Activated T-cell treated with anti-CD3 and anti-CD28 coated beads, Interleukin-2, amount 50 U/mL, for 24 hours (primary cell): ENCODE results near the gene DEPDC1B.
"Not testable (repeated sequence)": the region's sequence is repeated elsewhere in the genome, so short reads cannot be mapped to it uniquely, and the experiment has no call there.

ENCODE experiments used
- DNase-seq: peaks from one replicate; pipeline ENCODE4 v3.0.0-alpha.2; 2020
- H3K27ac Mint-ChIP-seq: 2 replicates; pipeline ENCODE4 v1.8.0; 2020; ENCODE audit warnings: mild to moderate bottlenecking, mixed read lengths
- H3K27me3 Mint-ChIP-seq: 2 replicates; pipeline ENCODE4 v1.8.0; 2020; ENCODE audit warnings: mixed read lengths
- H3K36me3 Mint-ChIP-seq: 2 replicates; pipeline ENCODE4 v1.8.0; 2020; ENCODE audit warnings: low read depth, mixed read lengths
- H3K4me1 Mint-ChIP-seq: 2 replicates; pipeline ENCODE4 v1.8.0; 2020; ENCODE audit warnings: low read depth, mixed read lengths
- H3K4me3 Mint-ChIP-seq: 2 replicates; pipeline ENCODE4 v1.8.0; 2020; ENCODE audit warnings: mild to moderate bottlenecking, moderate library complexity, mixed read lengths
- H3K9me3 Mint-ChIP-seq: 2 replicates; pipeline ENCODE4 v1.8.0; 2020; ENCODE audit warnings: mixed read lengths

Gene DEPDC1B

DNA sequence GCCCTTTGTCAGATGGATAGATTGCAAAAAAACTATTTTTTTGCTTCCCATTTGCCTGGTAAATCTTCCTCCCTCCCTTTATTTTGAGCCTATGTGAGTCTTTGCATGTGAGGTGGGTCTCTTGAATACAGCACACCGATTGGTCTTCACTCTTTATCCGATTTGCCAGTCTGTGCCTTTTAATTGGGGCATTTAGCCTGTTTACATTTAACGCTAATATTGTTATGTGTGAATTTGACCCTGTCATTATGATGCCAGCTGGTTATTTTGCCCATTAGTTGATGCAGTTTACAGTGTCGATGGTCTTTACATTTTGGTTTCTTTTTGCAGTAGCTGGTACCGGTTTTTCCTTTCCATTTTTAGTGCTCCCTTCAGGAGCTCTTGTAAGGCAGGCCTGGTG lies 13.0 kb upstream of the DEPDC1B start:
- Mint-ChIP-seq H3K27ac (no peak overlapping the region), H3K27me3 (peaks cover 39% of the 10 kb centered on the region), H3K4me3 (no peak overlapping the region), H3K36me3 (no peaks in the 10 kb centered on the region), H3K9me3 (peaks cover 5% of the 10 kb centered on the region), H3K4me1 (no peaks in the 10 kb centered on the region)
- DNase-seq: no peak

DNA sequence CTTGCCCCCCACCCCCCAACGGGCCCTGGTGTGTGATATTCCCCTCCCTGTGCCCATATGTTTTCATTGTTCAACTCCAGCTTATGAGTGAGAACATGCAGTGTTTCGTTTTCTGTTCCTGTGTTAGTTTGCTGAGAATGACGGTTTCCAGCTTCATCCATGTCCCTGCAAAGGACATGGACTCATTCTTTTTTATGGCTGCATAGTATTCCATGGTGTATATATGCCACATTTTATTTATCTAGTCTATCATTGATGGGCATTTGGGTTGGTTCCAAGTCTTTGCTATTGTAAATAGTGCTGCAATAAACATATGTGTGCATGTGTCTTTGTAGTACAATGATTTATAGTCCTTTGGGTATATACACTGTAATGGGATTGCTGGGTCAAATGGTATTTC lies 11.9 kb upstream of the DEPDC1B start:
- H3K4me1 Mint-ChIP-seq, H3K9me3 Mint-ChIP-seq, H3K4me3 Mint-ChIP-seq, H3K27ac Mint-ChIP-seq, H3K36me3 Mint-ChIP-seq, DNase-seq: not testable (repeated sequence)
- H3K27me3 Mint-ChIP-seq: peaks cover 32% of the 10 kb centered on the region

DNA sequence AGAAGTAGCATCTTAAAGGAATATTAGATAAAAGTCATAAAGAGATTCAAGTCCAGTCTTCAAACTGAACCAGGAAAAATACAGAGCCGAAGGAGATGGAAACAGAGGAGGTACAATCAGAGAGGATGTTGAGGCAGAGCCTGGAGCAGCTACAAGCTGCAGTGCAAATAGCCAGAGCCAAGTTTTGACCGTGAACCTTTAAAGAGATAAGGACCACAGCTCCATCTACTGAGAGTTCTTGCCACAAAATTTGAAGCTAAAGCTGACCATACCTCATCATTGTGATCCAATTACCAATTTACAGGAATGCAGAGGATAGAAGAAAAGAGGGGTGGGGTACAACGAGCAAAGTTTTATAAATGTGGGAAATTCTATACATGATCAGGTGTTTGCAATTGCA lies 10.4 kb upstream of the DEPDC1B start:
- no peak overlapping the region for H3K27ac Mint-ChIP-seq
- H3K27me3 Mint-ChIP-seq: peaks cover 24% of the 10 kb centered on the region
- peaks cover 5% of the 10 kb centered on the region for H3K9me3 Mint-ChIP-seq
- no peak for DNase-seq
- H3K36me3 Mint-ChIP-seq: no peaks in the 10 kb centered on the region
- H3K4me1 Mint-ChIP-seq: no peaks in the 10 kb centered on the region
- no peak overlapping the region for H3K4me3 Mint-ChIP-seq

DNA sequence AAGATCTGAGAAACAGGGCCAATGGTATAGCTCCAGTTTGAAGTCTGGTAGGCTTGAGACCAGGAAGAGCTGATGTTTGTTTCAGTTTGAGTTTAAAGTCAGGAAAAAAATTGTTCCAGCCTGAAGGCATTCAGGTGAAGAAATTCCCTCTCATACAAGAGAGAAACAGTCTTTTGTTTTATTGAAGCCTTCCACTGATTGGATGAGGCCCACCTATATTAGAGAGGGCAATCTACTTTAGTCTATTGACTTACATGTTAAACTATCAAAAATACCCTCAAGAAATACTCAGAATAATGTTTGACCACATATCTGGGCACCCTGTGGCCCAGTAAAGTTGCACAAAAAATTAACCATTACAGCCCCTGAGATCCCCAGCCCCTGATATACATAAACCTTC lies 5.2 kb upstream of the DEPDC1B start:
- Mint-ChIP-seq H3K36me3 (no peaks in the 10 kb centered on the region), H3K4me1 (peaks cover 6% of the 10 kb centered on the region), H3K27ac (no peak overlapping the region), H3K4me3 (no peak overlapping the region), H3K9me3 (no peaks in the 10 kb centered on the region), H3K27me3 (peaks cover 7% of the 10 kb centered on the region)
- no peak for DNase-seq

DNA sequence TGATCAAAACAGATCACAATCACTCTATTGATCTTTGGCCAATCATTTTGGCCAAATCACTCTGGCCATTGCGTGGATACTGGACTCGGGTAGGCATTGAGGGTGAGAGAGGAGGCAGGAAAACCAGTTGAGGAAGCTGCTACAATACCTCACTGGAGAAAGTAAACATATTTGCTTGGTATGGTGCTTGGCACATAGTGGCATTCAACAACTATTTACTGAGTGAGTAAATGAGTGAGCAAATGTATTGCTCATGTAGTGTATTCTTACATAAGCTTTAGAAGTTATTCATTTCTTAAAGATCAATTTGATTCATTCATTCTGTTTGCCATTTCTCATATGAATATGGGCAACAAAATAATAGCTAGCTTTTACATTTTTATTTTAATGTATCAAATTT lies 4.0 kb upstream of the DEPDC1B start:
- H3K4me1 Mint-ChIP-seq: peaks cover 9% of the 10 kb centered on the region
- no peaks in the 10 kb centered on the region for H3K9me3 Mint-ChIP-seq
- H3K27me3 Mint-ChIP-seq: peaks cover 7% of the 10 kb centered on the region
- H3K27ac Mint-ChIP-seq: no peak overlapping the region
- DNase-seq: no peak
- no peak overlapping the region for H3K4me3 Mint-ChIP-seq
- H3K36me3 Mint-ChIP-seq: peaks cover 5% of the 10 kb centered on the region

DNA sequence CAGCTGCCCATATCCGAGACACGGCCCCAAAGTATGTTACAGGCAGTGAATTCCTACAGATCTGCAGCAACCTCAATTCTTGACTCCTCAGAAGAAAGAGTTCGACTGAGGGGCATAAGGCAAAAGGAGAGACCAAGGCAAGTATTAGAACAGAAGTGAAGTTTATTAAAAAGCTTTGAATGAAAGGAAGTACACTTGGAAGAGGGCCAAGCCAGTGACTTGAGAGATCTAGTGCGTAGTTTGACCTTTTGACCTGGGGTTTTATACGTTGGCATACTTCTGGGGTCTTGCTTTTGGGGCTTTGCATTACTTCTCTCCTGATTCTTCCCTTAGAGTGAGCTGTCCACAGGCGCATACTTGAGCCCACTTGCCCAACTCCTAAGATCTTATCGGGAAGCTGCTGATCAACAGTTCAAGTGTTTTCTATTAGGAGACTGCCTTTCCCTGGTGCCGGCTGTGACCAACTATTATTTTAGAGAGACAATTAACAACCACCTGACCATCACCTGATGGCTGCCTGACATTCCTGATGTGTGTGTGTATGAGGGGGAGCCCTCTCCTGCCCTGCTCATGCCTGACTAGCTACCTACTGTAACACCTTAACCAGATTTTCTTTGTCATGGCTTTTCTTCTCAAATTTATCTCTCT lies 1.5 kb upstream of the DEPDC1B start:
- Mint-ChIP-seq H3K27me3 (peaks cover 7% of the 10 kb centered on the region), H3K4me3 (no peak overlapping the region), H3K9me3 (no peaks in the 10 kb centered on the region), H3K27ac (no peak overlapping the region), H3K4me1 (peaks cover 16% of the 10 kb centered on the region), H3K36me3 (peaks cover 5% of the 10 kb centered on the region)
- DNase-seq: no peak

DNA sequence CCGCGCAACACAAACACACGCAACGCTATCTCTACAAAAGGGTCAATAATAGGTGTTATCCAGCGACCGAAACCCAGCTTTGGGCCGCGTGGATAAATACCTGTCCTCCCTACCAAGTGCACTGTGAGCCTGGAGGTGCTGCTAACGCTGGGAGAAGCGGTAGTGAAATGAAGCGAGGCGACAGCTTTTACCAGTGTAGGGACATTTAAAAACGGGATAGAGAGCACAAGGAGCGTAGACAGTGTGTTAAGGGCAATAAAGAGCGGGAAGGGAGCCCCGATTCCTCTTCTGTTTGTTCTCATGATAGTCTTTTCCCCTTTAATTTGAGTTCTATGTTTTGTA lies 421 bp upstream of the DEPDC1B start:
- Mint-ChIP-seq H3K4me1 (peaks cover 16% of the 10 kb centered on the region), H3K27ac (peak overlapping the region; percentile 90), H3K36me3 (peaks cover 5% of the 10 kb centered on the region), H3K4me3 (peak overlapping the region; percentile 86), H3K9me3 (no peaks in the 10 kb centered on the region), H3K27me3 (peaks cover 7% of the 10 kb centered on the region)
- no peak for DNase-seq

DNA sequence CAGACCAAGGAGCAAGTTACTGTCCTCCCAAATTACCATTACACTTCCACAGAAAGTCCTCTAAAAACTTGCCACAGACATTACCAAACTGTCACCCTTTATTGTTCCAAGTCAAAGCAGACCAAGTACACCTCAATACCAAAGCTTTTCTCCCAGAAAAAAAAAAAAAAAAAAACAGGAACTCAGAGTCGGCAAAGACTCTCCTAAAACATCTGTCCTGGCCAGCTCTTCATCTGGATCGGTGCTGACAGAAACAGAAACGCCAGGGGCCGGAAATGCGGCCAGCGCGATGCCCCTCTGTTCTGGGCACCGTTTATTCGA lies 718 bp downstream of the DEPDC1B start:
- Mint-ChIP-seq H3K36me3 (peaks cover 5% of the 10 kb centered on the region), H3K27ac (peak overlapping the region; percentile 90), H3K4me1 (peaks cover 16% of the 10 kb centered on the region), H3K27me3 (peaks cover 7% of the 10 kb centered on the region), H3K9me3 (no peaks in the 10 kb centered on the region), H3K4me3 (peak overlapping the region; percentile 86)
- no peak for DNase-seq

DNA sequence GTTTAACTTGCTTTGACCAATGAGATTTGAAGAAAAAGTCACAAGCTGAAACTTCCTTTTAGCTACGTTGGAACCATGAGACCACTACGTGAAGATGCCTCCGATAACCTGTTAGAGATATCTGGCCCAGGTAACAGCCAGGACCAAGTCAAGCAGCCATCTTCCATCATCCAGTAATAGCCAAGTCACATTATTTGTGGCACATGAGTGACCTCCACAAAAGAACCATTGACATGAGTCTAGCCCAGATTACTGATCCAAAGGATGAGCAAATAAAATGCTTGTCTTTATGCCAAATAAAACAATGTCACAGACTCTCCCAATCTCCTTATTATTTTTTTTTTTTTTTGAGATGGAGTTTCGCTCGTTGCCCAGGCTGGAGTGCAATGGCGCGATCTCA lies 1.6 kb downstream of the DEPDC1B start:
- Mint-ChIP-seq H3K27me3 (peaks cover 7% of the 10 kb centered on the region), H3K4me1 (peaks cover 16% of the 10 kb centered on the region), H3K27ac (no peak overlapping the region), H3K9me3 (no peaks in the 10 kb centered on the region), H3K36me3 (peaks cover 5% of the 10 kb centered on the region), H3K4me3 (peak overlapping the region; percentile 2)
- no peak for DNase-seq

DNA sequence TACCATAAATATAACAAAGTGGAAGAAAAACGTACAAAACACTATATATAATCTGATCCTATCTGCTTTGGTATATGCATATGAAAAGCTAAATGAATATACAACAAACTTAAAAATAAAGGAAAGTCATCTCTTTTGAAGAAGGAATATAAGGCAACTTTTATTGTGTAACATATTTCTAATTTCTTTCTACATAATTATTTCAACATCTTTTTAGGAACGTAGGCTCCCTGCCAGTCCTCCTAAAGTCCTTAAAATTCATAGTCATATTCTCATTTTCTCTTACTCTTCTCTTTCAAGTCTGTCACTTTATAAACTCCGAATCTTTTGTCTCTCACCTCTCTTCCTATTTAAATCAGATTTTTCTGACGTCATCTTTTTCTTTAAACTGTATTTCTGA lies 9.6 kb downstream of the DEPDC1B start:
- no peaks in the 10 kb centered on the region for H3K36me3 Mint-ChIP-seq
- DNase-seq: no peak
- H3K4me3 Mint-ChIP-seq: no peak overlapping the region

DNA sequence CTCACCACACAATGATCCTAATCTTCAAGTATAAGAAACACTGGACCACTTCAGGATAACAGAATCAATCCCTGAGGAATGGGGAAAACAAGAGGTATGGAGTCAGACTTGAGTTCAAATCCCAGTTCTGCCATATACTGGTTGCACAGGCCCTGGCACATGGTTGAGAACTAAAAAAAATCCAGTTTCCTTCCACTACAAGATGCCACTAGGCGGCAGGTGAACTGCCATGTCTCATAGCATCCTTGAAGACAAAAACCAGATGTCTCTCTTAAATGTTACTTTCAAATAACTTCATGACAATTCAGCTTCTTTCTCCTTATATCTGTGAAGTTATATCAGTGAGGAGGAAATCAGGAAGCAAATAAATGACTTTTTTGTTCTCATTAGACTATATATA lies 11.0 kb downstream of the DEPDC1B start:
- Mint-ChIP-seq H3K9me3 (no peaks in the 10 kb centered on the region), H3K27ac (no peak overlapping the region), H3K4me3 (no peak overlapping the region), H3K27me3 (no peaks in the 10 kb centered on the region), H3K4me1 (no peaks in the 10 kb centered on the region), H3K36me3 (peaks cover 3% of the 10 kb centered on the region)
- DNase-seq: no peak

More for the DNA sequence above, 9.6 kb downstream of the DEPDC1B start:
- H3K9me3 Mint-ChIP-seq: no peaks in the 10 kb centered on the region
- no peak overlapping the region for H3K27ac Mint-ChIP-seq
- no peaks in the 10 kb centered on the region for H3K4me1 Mint-ChIP-seq
- H3K27me3 Mint-ChIP-seq: no peaks in the 10 kb centered on the region

DNA sequence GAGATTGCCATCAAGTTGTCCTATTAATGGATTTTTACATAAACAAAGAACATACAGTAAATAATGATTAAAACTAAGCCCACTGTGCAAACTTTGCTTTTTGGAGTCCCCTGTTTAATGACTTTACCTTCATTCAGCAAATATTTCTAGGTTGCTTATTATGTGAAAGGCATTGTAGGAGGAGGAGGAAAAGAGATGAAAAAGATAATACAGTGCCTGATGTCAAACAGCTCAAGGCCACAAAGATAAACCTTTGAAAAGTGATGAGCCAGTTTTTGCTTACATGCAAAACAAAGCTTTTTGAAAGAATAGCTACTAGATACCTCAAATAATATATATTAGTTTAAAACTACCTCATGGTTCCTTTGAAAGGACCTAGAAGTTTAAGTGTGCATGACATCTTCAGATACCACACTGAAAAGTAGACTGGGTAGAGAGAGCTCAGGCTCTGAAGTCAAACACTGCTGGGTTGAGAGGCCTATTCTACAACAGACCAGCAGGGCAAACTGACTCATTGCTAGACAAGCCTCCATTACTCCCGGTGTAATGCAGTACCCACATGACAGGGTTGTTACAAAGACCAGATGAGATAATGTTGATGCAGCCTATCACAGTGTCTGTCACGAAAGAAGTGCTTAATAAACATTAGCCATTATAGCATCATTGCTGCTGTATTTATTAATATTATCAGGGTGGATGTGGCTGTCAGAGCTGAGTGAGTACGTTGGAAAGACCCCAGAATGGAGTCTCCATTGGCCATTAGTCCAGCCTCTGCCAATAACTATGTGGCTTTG lies 11.8 kb downstream of the DEPDC1B start:
- no peak for DNase-seq
- Mint-ChIP-seq H3K4me3 (no peak overlapping the region), H3K27me3 (no peaks in the 10 kb centered on the region), H3K4me1 (no peaks in the 10 kb centered on the region), H3K36me3 (peaks cover 3% of the 10 kb centered on the region), H3K9me3 (no peaks in the 10 kb centered on the region), H3K27ac (no peak overlapping the region)

DNA sequence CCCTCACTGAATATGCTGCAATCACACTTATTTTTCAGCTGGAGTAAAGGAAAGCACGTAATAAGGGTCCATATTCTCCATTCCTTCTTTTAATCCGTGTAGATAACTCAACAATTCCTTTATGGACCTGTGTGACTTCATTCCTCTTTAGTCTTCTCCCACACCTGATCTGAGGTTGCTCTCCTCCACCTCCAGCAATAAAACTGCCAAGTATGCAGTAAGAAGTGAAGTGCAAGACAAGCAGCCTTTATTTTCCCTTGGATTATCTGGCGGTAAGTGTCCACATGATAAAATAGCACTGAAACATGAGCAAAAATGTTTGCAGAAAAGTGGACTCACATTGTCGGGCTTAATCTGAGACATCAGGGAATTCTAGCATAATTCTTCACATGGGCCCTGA lies 13.8 kb downstream of the DEPDC1B start:
- Mint-ChIP-seq H3K27me3 (no peaks in the 10 kb centered on the region), H3K9me3 (no peaks in the 10 kb centered on the region), H3K36me3 (peaks cover 3% of the 10 kb centered on the region), H3K4me3 (no peak overlapping the region), H3K4me1 (no peaks in the 10 kb centered on the region), H3K27ac (no peak overlapping the region)
- DNase-seq: no peak

DNA sequence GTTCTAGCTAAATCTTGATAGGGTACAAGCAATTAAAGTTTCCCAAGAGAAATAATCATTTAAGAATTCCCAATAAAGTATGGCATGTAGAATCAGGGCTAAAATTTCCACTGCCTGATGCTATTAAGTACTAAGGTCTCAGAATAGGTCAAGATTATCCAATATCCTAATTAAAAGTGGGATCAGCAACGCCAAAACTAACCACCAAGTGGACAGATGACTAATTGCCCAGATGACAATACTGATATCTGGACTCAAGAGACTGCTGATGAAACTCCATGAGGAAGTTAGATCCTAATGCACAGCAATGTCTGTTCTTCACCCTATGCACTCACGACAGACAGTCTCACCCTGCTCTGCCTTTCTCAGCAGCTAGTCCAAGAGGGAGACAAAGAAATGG lies 14.3 kb downstream of the DEPDC1B start:
- Mint-ChIP-seq H3K9me3 (no peaks in the 10 kb centered on the region), H3K36me3 (peaks cover 3% of the 10 kb centered on the region), H3K27ac (no peak overlapping the region)

DNA sequence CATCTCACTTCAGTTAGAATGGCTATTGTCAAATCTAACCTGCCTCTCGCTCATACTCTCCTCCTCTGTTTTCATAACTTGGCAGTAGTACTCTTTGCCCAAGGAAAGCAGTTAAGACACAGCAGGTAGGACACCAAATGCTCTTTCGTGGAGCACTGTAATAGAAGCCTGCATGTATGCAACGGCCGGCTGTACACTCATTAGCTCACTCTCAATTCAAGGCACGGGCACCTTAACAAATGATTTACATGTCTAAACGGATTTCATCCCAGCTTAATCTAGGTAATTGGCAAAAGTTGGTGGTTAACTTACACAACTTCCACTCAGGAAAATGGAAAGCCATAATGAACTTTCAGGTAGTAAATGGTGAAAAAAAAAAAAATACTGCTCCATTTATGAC lies 14.9 kb downstream of the DEPDC1B start:
- Mint-ChIP-seq H3K4me3 (no peak overlapping the region), H3K27me3 (no peaks in the 10 kb centered on the region), H3K9me3 (no peaks in the 10 kb centered on the region), H3K36me3 (peaks cover 3% of the 10 kb centered on the region), H3K4me1 (no peaks in the 10 kb centered on the region), H3K27ac (no peak overlapping the region)
- no peak for DNase-seq

More for the DNA sequence above, 14.3 kb downstream of the DEPDC1B start:
- no peak for DNase-seq
- H3K4me3 Mint-ChIP-seq: no peak overlapping the region
- no peaks in the 10 kb centered on the region for H3K27me3 Mint-ChIP-seq
- no peaks in the 10 kb centered on the region for H3K4me1 Mint-ChIP-seq
